PC-3 (cell line): ENCODE results near the gene ERBB4.

Source experiments
- EZH2 ChIP-seq: fragments of 300-600 bp; sonication (generic); IDR thresholded peaks from one replicate; pipeline ENCODE4 v1.6.1; 2017; ENCODE audit warnings: antibody characterized with exemption, mild to moderate bottlenecking, low read length; ENCODE audit not compliant: unreplicated experiment
- TF ChIP-seq, protein P1 (sequence below): fragments of 300-600 bp; sonication (generic); conservative IDR thresholded peaks from 2 replicates; pipeline ENCODE4 v1.5.1; 2017; ENCODE audit warnings: antibody characterized with exemption, low read depth, mild to moderate bottlenecking, low read length

DNA sequence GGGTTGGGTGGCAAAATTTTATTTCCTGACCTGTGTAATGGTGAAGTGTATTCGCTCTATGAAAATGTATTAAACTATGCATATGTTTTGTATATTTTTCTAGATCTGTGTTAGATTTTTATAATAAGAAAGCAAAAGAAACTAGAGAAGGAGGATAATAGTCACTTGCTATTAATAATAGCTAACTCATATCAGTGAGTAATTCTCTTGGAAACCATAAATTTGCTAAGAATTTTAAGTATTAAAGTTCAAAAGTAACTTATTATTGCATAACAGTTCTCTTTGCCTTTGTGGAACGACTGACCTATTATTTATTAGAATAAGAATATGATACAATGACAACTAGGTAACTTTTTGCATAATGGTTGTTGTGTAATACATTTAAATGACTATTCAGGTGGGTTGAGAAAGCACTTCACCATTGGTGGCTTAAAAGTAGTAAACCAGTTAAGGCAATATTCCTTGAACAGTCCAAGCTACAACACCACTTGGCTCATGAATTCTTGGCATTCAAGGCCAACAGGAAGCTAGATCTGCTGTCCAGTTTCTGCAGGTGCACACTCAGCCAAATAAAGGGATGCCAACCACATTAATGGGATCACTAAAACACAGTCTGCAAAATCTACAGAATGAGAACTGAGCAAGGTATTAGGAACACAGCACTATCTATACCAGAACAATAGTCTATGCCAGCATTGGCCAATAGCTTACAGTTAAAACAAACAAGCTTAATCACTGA lies 1060.9 kb downstream of the ERBB4 start:
- TF ChIP-seq, protein P1, sequence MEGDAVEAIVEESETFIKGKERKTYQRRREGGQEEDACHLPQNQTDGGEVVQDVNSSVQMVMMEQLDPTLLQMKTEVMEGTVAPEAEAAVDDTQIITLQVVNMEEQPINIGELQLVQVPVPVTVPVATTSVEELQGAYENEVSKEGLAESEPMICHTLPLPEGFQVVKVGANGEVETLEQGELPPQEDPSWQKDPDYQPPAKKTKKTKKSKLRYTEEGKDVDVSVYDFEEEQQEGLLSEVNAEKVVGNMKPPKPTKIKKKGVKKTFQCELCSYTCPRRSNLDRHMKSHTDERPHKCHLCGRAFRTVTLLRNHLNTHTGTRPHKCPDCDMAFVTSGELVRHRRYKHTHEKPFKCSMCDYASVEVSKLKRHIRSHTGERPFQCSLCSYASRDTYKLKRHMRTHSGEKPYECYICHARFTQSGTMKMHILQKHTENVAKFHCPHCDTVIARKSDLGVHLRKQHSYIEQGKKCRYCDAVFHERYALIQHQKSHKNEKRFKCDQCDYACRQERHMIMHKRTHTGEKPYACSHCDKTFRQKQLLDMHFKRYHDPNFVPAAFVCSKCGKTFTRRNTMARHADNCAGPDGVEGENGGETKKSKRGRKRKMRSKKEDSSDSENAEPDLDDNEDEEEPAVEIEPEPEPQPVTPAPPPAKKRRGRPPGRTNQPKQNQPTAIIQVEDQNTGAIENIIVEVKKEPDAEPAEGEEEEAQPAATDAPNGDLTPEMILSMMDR = no peak
- TF ChIP-seq EZH2 = no peak
